DOHH2 (cell line): Measurements from ENCODE around the gene SLC22A12.

Experiments used
- H3F3A ChIP-seq: fragments of 200-600 bp; sonication (generic), shearing (Covaris generic); 2 replicates; pipeline ENCODE4 v1.6.0; 2016; ENCODE audit warnings: antibody characterized with exemption, mild to moderate bottlenecking; ENCODE audit not compliant: control insufficient read depth, insufficient read depth
- H3K27ac ChIP-seq: fragments of 200-600 bp; sonication (generic); 2 replicates; pipeline ENCODE4 v1.5.1; 2014; ENCODE audit warnings: low read depth, mild to moderate bottlenecking, low read length, moderate library complexity
- H3K27me3 ChIP-seq: fragments of 200-600 bp; sonication (generic); 2 replicates; pipeline ENCODE4 v1.6.1; 2014; ENCODE audit warnings: mild to moderate bottlenecking, low read length, mixed read lengths; ENCODE audit not compliant: control insufficient read depth
- H3K36me3 ChIP-seq: fragments of 200-600 bp; sonication (generic); 2 replicates; pipeline ENCODE4 v1.6.1; 2014; ENCODE audit warnings: mild to moderate bottlenecking, low read length, moderate library complexity, mixed read lengths; ENCODE audit not compliant: control insufficient read depth
- H3K4me1 ChIP-seq: fragments of 200-600 bp; sonication (generic); 2 replicates; pipeline ENCODE4 v1.6.1; 2014; ENCODE audit warnings: mild to moderate bottlenecking, low read length, mixed read lengths; ENCODE audit not compliant: control insufficient read depth
- H3K4me2 ChIP-seq: fragments of 200-600 bp; sonication (generic); 2 replicates; pipeline ENCODE4 v1.6.0; 2014; ENCODE audit warnings: mild to moderate bottlenecking, low read length, moderate library complexity
- H3K4me3 ChIP-seq: fragments of 200-600 bp; sonication (generic); 2 replicates; pipeline ENCODE4 v1.5.1; 2014; ENCODE audit warnings: mild to moderate bottlenecking, low read length, mixed read lengths
- H3K79me2 ChIP-seq: fragments of 200-600 bp; sonication (generic); 2 replicates; pipeline ENCODE4 v1.6.1; 2014; ENCODE audit warnings: mild to moderate bottlenecking, low read length, mixed read lengths; ENCODE audit not compliant: control insufficient read depth
- H3K9me2 ChIP-seq: fragments of 200-600 bp; sonication (generic); replicated peaks from 2 replicates; pipeline ENCODE4 v1.6.1; 2014; ENCODE audit warnings: mild to moderate bottlenecking, low read length, mixed read lengths; ENCODE audit not compliant: control insufficient read depth
- H3K9me3 ChIP-seq: fragments of 200-600 bp; sonication (generic); 2 replicates; pipeline ENCODE4 v1.6.1; 2014; ENCODE audit warnings: antibody characterized with exemption, low read length, mixed read lengths; ENCODE audit not compliant: control insufficient read depth, insufficient read depth
- H4K20me1 ChIP-seq: fragments of 200-600 bp; sonication (generic); 2 replicates; pipeline ENCODE4 v1.6.0; 2014; ENCODE audit warnings: low read depth, mild to moderate bottlenecking, antibody characterized with exemption, low read length, moderate library complexity; ENCODE audit not compliant: control insufficient read depth, insufficient read depth
- CTCF ChIP-seq: fragments of 200-600 bp; sonication (generic); IDR thresholded peaks from one replicate; pipeline ENCODE4 v1.5.1; 2014; ENCODE audit warnings: antibody characterized with exemption, mild to moderate bottlenecking, low read depth, low read length; ENCODE audit not compliant: poor library complexity, severe bottlenecking
- EZH2phosphoT487 ChIP-seq: fragments of 200-600 bp; sonication (generic); IDR thresholded peaks from 2 replicates; pipeline ENCODE4 v1.6.1; 2017; ENCODE audit warnings: borderline replicate concordance, mild to moderate bottlenecking, antibody characterized with exemption, low read length, moderate library complexity, mixed read lengths

The SLC22A12 gene

GRCh38 chr11:64590763-64591221, at the start of gene SLC22A12:
Gene SLC22A12, plus strand, starts transcription at chr11:64591220. Its CDS starts 337 bp downstream, at chr11:64591557.
- Histone ChIP-seq H3K79me2 (no peaks in the 10 kb centered on the region), H3K9me2 (no peaks in the 10 kb centered on the region), H4K20me1 (no peaks in the 10 kb centered on the region), H3K27me3 (no peaks in the 10 kb centered on the region), H3K27ac (no peak within 1 kb of the TSS), H3K4me1 (no peaks in the 10 kb centered on the region), H3K4me3 (no peak within 1 kb of the TSS), H3K9me3 (peaks cover 15% of the 10 kb centered on the region), H3K4me2 (no peak within 1 kb of the TSS), H3F3A (no peaks in the 10 kb centered on the region), H3K36me3 (no peaks in the 10 kb centered on the region)
- TF ChIP-seq EZH2phosphoT487, result no peak
- TF ChIP-seq CTCF, result no peak

- no peaks in the 10 kb centered on the region for H3F3A ChIP-seq
- H3K27ac ChIP-seq, result no peak overlapping the region
- no peaks in the 10 kb centered on the region for H3K79me2 ChIP-seq
- H3K4me2 ChIP-seq, result no peak overlapping the region
- H3K9me2 ChIP-seq, result no peaks in the 10 kb centered on the region
- no peak for TF ChIP-seq CTCF
- TF ChIP-seq EZH2phosphoT487, result no peak
- no peak overlapping the region for H3K4me3 ChIP-seq
- H3K36me3 ChIP-seq, result no peaks in the 10 kb centered on the region
- no peaks in the 10 kb centered on the region for H3K4me1 ChIP-seq
- no peaks in the 10 kb centered on the region for H3K9me3 ChIP-seq
- no peaks in the 10 kb centered on the region for H4K20me1 ChIP-seq
- peaks cover 26% of the 10 kb centered on the region; the same call in 1 of the 2 replicates for H3K27me3 ChIP-seq
These were observed 48.6 kb upstream of the SLC22A12 start for GRCh38 chr11:64542172-64543125.

- Histone ChIP-seq H3K27me3 (peaks cover 16% of the 10 kb centered on the region; the same call in 1 of the 2 replicates), H3K4me1 (no peaks in the 10 kb centered on the region), H3K79me2 (no peaks in the 10 kb centered on the region), H3F3A (no peaks in the 10 kb centered on the region), H3K9me3 (no peaks in the 10 kb centered on the region), H3K4me3 (no peak overlapping the region), H4K20me1 (no peaks in the 10 kb centered on the region), H3K27ac (no peak overlapping the region), H3K4me2 (no peak overlapping the region), H3K36me3 (no peaks in the 10 kb centered on the region), H3K9me2 (no peaks in the 10 kb centered on the region)
- TF ChIP-seq EZH2phosphoT487 (no peak), CTCF (no peak)
These were observed 47.2 kb upstream of the SLC22A12 start for GRCh38 chr11:64543818-64544217.
